Prostate gland (tissue), 2 donors: Measurements from ENCODE around the gene CRELD1.

Experiments
- CTCF ChIP-seq, 4 experiments: fragments of 200-600 bp in 2 of 4; fragments of 450-650 bp in 2 of 4; sonication (generic) in 2 of 4; IDR thresholded peaks; 1 replicate in 3 of 4; 2 replicates in 1 of 4; pipeline ENCODE4 v1.5.1; 2016 to 2019; ENCODE audit warnings: antibody characterized with exemption in 4 of 4, mild to moderate bottlenecking in 2 of 4, moderate library complexity in 2 of 4
- POLR2A ChIP-seq: fragments of 450-650 bp; IDR thresholded peaks from one replicate; pipeline ENCODE4 v1.6.1; 2016; ENCODE audit warnings: antibody characterized with exemption, mild to moderate bottlenecking
- POLR2AphosphoS5 ChIP-seq: sonication (generic); formaldehyde crosslinking; IDR thresholded peaks from one replicate; pipeline ENCODE4 v1.6.1; 2017; ENCODE audit warnings: antibody characterized with exemption

- no peak for TF ChIP-seq CTCF (IDR thresholded peaks at IDR 0.05)
- no peak for TF ChIP-seq POLR2AphosphoS5
- no peak for TF ChIP-seq POLR2A
These were observed 46.2 kb upstream of the CRELD1 start for GRCh38 chr3:9887480-9887879.
